HG02885 (cell line): ENCODE results near the gene SSTR3.
"Not testable (repeated sequence)": the region's sequence is repeated elsewhere in the genome, so short reads cannot be mapped to it uniquely, and the experiment has no call there.

Experiments used
- ATAC-seq: cut with Tn5 transposase; IDR thresholded peaks from one replicate; pipeline ENCODE4 v1.9.1; 2021; ENCODE audit warnings: mild to moderate bottlenecking; ENCODE audit not compliant: unreplicated experiment, poor library complexity

Gene SSTR3

DNA sequence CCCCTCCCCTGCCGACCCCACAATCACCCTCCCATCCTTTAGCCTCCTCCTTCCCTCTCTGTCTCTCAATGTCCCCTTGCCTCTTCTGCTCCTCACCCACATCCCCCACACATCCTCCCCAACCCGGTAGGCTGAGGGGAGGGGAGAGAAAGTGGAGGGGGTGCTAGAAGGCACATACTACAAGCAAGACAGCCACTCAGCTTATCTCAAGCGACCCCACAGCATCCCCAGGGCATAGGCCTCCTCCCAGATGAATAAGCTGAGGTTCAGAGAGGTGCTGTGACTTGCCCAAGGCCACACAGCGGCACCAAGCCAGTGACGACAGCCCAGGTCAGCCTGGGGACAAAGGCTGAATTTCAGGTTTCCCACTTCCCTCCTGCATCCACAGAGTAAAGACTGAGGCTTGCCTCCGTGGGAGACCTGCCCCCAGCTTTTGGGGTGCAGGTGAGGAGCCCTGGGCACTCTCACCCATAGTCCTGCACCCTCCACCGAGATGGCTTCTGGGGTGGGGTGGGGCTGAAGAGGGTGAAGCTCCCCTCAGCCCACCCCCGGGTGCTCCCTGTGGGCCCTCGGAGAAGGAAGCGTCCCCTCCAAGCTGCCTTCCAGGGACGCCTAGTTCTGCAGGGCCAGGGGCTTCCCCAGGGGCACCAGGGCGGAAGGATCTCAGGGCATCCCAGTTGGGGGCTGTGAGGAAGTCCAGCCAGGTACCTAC is 31.3 kb upstream of the SSTR3 start:
- ATAC-seq, result no peak

DNA sequence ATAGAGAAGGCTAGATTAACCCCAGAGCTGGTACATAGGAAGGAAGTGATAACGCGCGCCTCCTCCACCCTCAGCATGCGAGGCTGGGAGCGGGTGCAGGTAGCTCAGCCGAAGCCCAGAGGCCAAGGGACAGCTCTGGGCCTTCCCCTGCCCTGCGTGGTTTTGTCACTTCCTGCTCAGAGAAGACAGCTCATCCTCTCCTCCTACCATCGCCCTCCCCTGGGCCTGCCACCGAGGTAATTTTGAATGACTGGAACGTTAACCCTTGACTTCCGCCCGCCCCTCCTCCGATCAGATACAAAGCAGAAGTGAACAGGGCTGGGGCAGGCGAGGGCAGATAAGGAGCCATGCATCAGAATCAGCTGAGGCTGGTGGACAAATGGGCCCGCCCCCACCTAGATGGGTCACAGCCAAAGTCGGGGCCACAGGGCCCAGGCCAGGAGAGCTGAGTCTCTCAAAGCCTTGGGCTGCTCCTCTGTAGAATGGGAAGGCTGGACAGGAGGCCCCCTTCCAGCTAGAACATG is 30.2 kb upstream of the SSTR3 start:
- peak; percentile 66 for ATAC-seq

DNA sequence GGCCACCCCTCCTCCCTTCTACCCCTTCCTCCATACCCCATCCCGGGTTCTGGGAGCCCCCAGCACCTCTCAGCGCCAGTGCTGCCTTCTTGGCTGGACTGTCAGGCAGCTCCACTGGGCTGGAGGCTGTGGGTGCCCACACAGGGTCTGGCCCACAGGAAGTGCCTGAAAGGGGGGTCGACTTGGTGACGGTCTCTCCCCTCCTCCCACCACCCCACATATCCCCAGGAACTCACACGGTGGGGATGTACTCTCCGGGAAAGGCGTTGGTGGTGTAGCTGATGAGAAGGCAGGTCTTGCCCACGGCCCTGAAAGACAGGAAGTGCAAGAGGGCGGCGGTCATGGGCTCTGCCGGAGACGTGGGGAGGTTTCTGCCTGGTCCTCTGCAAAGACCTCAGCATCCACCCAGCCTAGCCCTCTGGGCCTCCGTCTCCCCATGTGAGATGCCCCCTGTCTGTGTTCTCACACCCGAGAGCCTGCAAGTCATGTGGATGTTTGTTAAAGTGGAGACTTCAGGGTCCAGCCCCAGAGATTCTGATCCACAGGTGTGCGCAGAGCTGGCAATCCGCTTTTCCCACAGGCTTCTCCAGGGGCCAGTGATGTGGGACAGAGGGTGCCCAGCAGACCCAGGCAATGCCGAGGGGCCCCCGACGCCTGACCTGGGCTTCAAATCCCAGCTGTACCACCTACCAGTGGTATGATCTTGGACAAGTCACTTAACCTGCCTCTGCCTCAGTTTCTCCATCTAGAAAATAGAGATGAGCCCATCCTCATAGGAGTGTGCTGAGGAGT is 29.3 kb upstream of the SSTR3 start:
- no peak for ATAC-seq

DNA sequence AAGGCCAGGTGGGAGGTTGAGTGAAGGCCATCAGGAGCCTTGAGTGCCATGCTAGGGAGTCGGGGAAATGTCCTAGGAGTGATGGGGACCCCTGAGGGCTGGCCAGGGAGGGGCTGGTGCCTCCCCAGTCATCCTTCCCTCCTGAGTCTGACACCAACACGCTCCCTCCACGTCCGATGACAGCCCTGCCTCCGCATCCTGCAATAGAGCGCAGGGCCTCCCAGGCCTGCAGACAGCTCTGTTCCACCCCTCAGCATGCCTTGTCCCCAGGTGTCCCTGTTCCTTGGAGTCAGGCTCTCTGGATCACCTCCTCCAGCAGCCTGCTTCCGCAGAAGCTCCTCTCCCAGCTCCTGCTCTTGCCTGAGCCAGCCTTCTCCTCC is 28.7 kb upstream of the SSTR3 start:
- no peak for ATAC-seq

DNA sequence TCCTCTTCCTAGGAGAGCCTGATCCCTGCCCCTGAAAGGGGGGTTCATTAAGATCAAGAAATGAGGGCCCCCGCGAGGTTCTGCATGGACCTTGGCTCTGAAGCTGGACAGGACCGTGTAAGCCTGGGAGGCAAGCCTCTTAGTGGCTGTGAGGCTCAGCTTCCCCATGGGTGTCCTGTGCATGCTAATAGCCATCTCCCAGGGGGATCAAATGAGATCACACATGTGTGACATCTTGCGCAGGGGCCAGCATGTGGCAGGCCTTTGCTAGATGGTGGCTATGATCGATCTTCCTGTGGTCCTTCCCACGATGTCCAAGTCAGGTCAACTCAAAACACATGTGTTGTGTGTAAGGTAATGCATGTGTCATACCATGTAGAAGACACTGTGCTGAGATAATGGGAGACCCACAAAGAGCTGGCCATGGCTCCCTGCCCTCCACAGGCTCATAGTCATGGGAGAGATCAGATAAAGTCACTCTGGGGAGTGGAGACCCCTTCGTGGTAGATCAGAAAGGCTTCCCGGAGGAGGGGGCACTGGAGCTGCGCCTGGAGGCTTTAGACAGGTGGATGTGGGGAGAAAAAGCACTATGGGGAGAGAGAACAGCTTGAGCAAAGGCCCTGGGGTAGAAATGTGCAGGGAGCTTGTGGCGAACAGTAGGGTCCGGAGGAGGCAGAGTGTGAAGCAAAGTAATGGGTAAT is 28.1 kb upstream of the SSTR3 start:
- ATAC-seq, result no peak

DNA sequence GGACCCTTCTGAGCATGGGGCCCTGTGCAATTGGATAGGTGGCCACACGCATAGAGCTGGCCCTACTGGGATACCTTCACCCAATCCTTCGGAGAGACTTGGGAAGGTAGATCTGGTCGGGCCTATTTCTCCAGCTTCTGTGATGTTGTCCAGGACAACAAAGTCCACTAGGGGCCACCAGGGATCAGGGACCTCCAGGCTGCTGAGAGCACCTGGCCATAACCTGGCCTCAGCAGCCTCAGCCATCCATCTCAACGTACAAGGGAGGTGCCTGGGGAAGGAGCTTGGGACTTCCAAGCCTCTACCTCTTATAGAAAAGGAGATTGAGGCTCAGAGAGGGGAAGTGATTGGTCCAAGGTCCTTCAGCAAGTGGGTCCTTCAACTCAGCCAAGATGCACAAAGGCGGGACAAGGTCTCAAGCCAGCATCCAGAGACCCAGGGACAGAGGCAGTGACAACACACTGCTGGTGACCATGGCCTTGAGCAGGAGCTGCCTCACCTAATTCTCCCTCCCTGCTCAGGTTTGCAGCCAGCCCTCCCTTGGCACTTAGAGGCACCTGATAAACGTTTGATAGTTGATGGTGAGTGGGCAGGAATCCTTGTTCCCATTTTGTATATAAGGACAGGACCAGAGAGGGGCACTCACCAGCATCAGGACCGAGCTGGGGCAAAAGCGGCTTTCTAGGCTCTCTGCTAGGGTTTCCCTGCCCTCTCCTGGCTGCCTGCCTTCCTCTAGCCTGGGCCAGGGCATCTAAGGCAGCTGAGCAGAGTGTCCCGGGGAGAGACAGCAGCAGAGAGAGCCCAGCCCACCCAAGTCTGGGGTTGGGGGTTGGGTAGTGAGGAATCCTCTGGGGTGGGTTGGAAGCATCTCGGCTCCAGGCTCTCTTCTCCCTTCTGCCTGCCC is 27.3 kb upstream of the SSTR3 start:
- no peak for ATAC-seq

DNA sequence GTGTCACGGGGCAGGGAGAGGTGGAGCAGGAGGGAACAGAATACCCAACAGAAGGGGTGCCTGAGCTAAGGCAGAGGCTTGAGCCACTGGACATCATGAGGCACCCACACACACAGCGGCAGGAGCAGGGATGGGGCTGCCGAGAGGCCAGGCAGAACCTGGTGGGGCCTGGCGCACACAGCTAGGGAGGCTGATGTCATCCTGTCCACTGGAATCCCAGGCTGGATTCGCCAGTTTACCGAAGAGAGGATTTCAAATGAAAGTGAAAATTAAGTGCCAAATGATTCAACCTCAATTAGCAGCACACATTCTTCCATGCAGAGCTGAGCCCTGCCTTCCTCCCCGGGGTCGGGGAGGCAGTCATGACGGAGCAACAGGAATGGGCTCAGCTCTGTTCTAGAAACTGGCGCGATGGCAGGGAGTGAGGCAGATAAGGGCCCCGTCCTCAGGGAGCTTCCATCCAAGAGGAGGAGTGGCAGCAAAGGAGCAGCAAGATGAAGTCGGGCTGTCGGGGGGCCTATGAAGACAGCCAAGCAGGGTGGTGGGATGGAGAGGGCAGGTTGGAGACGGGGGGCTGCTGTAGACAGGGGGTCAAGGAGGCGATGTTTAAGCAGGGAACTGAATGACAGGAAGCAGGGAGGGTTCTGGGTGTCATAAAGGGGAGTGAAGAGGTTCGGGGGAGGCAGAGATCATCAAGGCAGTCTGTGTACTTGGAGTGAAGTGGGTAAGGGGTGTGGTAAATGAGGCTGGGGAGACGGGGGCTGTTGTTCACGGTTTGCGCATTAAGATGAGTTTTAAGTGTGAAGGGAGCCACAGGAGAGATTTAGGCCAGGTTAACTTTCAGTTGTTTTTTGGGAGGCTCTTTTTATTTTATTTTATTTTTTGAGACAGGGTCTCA is 25.3 kb upstream of the SSTR3 start:
- ATAC-seq, result no peak

DNA sequence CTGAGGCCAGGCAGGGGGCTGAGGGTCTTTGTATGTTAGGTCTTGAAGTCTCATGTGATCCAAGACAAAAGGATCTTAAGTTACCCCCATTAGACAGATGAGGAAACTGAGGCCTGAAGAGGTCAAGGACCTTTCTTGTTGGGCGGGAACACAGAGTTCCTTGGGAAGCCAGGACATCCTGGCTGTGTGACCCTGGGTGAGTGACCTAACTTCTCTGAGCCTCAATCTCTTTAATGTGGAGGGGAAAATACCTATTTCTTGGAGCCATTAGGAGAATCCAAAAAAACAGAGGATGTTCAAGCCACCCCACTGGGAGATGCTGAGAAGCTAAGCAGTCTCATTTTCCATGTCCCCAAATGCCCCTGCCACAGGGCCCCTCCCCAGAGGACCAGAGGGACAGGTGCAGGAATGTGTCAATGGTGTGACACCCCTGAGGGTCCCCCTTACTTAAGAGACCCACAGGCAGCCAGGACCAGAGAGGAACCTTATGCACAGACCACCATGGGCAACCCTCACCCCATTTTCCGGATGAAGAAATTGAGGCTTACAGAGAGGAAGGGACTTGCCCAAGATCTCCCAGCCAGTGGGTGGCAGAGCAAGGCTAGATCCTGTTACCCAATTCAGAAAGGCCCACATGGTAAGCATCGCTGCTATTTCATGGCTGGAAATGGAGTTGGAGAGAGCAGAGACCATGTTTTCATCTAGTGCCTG is 23.8 kb upstream of the SSTR3 start:
- ATAC-seq, result no peak

DNA sequence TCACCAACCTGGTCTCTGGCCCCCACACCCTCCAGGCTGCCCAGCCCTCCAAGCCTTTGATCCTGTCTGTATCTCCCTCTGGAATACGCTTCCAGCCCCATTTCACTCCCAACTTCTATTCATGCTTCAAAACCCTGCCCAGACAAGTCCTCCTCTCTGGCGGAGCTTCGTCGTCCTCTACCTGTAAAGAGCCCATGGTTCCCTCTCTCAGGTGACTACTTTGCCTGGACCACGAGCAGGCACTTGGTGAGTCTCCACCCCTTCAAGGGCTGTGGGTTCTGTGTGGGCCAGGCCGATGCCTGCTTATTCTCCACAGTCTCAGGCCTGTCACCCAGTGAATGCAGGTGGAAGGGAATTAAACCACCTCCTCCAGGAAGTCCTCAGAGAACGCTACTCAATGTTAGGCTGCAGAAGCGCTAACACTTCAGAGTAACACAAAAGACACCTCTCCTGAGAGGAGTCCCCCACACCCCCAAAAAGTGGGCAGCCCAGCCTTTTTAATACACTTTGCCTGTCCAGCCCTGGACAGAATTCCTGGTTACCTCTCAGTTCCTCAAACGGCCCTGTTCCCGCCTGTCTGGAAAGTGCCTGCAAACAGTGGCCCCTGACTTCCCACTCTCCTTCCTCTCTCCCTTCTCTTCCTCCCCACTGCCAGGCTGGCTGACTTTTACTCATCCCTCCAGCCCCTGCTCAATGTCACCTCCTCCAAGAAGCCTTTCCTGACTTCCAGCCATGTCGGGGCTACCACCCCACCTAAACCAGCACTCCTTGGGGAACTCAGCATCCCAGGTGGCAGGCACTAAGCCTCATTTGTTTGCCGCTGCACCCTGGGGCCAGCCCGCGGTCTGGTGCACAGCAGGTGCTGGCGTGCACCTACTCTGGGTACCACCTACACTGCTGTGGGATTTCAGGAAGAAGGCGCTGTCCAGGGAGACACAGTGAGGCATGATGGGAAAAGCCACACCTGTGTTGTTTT is 22.7 kb upstream of the SSTR3 start:
- ATAC-seq, result no peak

DNA sequence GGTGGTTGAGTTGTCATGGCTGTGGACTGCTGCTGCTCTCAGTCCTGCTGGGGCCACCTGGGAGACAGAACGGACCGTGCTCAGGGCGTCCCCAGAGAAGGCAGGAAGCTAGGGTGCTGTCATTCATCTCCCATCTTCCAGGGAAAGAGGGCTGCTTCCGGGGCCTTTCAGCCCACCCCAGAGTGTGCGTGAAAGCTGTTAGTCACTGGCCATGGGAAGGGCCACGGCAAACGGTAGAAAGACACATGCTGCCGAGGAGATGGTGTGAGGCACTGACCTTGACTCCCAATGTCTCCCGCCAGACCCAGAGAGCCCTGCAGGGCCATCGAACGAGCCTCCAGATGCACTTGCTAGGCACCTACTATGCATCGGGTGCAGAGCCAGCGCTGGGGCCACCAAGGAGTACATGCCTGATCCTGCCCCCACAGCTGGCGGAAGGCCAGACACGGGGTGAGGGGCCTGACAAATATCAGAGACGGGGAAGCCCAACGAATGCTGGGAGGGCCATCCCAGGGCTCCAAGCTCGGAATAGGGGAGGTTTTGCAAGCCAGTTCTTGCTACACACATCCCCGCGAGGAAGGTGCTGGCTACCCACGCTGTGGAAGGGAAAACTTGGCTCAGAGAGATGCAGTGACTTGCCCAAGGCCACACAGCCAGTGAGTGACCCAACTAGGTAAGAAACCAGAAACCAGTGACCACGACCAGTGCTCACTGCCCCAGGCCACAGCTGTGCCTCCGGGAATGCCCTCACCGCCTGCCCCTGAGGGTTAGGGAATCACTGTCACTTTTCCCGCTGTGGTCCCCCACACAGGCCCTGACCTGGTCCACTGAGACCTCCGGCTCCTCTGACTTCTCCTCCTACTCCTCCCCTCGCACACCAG is 21.7 kb upstream of the SSTR3 start:
- ATAC-seq, result no peak

DNA sequence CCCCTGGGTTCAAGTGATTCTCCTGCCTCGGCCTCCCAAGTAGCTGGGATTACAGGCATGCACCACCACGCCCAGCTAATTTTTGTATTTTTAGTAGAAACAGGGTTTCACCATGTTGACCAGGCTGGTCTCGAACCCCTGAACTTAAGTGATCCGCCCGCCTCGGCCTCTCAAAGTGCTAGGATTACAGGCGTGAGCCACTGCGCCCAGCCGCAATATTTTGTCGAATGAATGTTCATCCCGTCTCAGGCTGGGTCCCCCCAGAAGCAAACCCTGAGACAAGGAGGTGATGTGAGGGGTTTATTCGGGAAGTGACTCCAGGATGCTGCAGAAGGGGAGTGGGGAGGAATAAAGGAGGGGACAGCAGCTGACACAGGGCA is 21.1 kb upstream of the SSTR3 start:
- not testable (repeated sequence) for ATAC-seq

DNA sequence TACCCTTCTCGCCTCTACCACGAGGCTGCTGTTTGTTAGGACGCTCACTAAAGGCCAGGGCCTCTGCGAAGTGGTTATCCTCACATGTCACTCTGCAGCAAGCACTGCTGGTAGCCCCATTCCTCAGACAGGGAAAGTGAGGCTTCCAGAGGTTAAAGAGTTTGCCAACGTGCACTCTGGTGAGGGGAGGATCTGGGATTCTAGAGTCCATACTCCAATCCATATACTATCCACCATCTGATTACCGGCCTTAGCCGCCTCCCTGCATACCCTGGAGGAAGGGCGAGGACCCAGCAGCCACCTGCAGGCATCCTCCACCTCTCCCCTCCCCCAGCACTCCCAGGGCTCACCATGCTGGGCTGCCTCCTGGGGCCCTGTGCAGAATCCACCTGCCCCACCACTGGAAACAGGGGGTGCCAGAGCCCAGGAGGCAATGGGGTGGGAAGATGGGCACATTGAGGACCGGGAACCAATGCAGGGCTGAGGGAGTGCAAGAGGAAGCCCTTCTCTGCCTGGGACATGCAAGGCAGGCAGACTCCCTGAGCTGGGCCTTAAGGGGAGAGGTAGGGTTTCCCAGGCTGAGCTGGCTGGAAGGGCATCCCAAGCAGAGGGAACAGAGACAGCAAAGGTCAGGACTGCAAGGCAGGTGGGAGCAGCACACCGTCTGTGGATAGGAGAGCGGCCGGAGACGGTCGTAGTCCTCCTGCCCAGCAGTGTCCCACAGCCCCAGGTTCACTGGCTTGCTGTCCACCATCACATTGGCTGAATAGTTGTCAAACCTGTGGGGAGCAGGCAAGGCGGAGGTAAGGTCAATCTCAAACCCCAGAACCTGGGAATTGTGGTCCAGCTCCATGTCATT is 20.1 kb upstream of the SSTR3 start:
- no peak for ATAC-seq

DNA sequence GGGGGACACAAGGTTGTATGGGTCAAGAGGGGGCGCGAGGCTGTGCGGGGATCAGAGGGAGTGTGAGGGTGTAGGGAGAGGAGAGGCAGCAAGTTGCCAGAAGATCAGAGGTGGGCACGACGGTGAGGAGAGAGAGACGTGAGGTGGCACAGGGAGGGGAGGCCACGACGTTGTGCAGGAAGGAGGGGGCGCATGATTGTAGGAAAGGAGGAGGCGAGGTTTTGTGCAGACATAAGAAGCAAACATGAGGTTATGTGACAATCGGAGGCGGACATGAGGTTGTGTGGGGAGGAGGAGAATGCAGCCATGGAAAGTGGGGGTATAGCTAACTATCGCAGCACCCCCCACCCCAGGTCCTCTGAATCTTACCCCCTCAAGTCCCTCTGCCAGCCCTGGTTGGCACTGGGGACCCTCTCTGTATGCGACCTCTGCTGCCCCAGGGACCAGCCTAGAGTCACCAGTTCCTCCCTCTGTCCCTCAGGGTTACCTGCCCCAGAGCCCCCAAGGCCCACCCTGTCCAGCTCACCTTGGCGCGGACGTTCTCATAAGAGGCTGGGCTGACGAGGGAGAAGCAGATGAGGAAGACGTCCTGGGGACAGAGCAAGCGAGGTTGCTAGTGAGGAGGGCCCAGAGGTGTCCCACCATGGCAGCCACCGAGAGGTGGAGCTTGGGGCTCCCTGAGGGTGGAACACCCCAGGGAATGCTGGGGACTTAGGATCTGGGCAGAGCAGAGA is 19.3 kb upstream of the SSTR3 start:
- no peak for ATAC-seq

DNA sequence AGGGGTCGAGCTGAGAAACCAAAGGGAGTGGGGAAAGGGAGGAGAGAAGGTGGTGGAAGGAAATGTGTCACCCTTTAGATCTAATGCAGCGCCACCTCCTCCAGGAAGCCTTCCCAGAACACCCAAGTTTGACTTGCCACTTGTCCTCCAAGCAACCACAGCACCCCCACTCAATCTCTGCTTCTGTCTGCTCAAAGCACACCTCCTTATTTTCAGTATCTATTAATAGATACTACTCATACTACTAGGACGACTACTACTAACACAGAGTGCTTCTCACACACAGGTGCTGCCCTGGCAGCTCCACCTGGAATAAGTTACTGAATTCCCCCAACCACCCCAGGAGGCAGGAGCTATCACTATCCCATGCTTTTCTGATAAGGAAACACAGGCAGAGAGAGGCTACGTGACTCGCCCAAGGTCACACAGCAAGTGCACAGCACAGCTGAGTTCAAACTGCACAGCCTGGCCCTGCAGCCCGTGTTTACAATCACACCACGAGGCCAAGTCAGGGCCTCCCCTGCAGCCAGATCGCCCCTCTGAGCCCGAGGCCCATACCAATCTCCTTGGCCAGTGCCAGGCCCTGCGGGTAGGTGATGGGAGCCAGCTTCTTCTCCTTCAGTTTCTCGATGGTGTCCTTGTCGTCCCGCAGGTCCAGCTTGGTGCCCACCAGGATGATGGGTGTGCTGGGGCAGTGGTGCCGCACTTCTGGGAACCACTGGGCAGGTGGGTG is 18.6 kb upstream of the SSTR3 start:
- peak; percentile 41 for ATAC-seq
